Activated T-cell treated with anti-CD3 and anti-CD28 coated beads for 4 hours (primary cell): Measurements from ENCODE around the gene AMN1.
"Not testable (repeated sequence)": the region's sequence is repeated elsewhere in the genome, so short reads cannot be mapped to it uniquely, and the experiment has no call there.

Experiments used
- DNase-seq: peaks from one replicate; pipeline ENCODE4 v3.0.0-alpha.2; 2020

AMN1 gene

GRCh38 chr12:31732926-31733548, 4.2 kb upstream of the AMN1 start:
- no peak for DNase-seq

- not testable (repeated sequence) for DNase-seq
Observed at GRCh38 chr12:31731203-31731602, 2.4 kb upstream of the AMN1 start.

- no peak for DNase-seq
Observed at GRCh38 chr12:31729705-31730104, 884 bp upstream of the AMN1 start.

GRCh38 chr12:31728289-31728916, 418 bp downstream of the AMN1 start:
- DNase-seq: no peak

GRCh38 chr12:31727192-31727591, 1.6 kb downstream of the AMN1 start:
- DNase-seq: no peak

GRCh38 chr12:31726575-31726974, 2.2 kb downstream of the AMN1 start:
- DNase-seq: no peak

- DNase-seq: no peak
Observed at GRCh38 chr12:31724557-31724956, 4.3 kb downstream of the AMN1 start.

GRCh38 chr12:31722580-31722979, 6.2 kb downstream of the AMN1 start:
- no peak for DNase-seq

- DNase-seq: not testable (repeated sequence)
Observed at GRCh38 chr12:31718542-31719198, 10.2 kb downstream of the AMN1 start.

- DNase-seq: not testable (repeated sequence)
Observed at GRCh38 chr12:31716998-31717397, 11.8 kb downstream of the AMN1 start.

GRCh38 chr12:31715283-31715825, 13.5 kb downstream of the AMN1 start:
- no peak for DNase-seq

- no peak for DNase-seq
Observed at GRCh38 chr12:31714406-31715271, 14.2 kb downstream of the AMN1 start.

GRCh38 chr12:31712877-31713276, 15.9 kb downstream of the AMN1 start:
- no peak for DNase-seq

GRCh38 chr12:31710021-31710818, 18.6 kb downstream of the AMN1 start:
- no peak for DNase-seq

GRCh38 chr12:31708118-31708517, 20.7 kb downstream of the AMN1 start:
- DNase-seq: not testable (repeated sequence)

- no peak for DNase-seq
Observed at GRCh38 chr12:31705621-31706020, 23.2 kb downstream of the AMN1 start.

- no peak for DNase-seq
Observed at GRCh38 chr12:31702047-31702446, 26.8 kb downstream of the AMN1 start.

- not testable (repeated sequence) for DNase-seq
Observed at GRCh38 chr12:31689921-31690320, 38.9 kb downstream of the AMN1 start.

GRCh38 chr12:31687101-31687527, 41.7 kb downstream of the AMN1 start:
- no peak for DNase-seq

- DNase-seq: no peak
Observed at GRCh38 chr12:31685801-31686200, 43.0 kb downstream of the AMN1 start.

- DNase-seq: peak; percentile 51
Observed at GRCh38 chr12:31682136-31682962, 46.5 kb downstream of the AMN1 start.
